ENCODE measurements around the gene PTPRO. TPM values are rescaled to one million over a fixed set of nuclear protein-coding genes. Genes with fewer than 3 reads are reported as not detected.

The PTPRO gene
- total RNA-seq, 4 donors from 2014 or later: 1.2 to 4.1 (median 2.1) TPM

GRCh38 chr12:15444523-15444922 is 122.2 kb downstream of the PTPRO start:
- Histone ChIP-seq H3K27ac (no peak overlapping the region), H3K4me3 (no peak overlapping the region), H3K4me1 (no peaks in the 10 kb centered on the region), H3K27me3 (no peaks in the 10 kb centered on the region), H3K9me3 (no peaks in the 10 kb centered on the region), H3K36me3 (no peaks in the 10 kb centered on the region)
- no peak for DNase-seq
- TF ChIP-seq POLR2A (IDR thresholded peaks at IDR 0.05): no peak
- TF ChIP-seq, protein P1, sequence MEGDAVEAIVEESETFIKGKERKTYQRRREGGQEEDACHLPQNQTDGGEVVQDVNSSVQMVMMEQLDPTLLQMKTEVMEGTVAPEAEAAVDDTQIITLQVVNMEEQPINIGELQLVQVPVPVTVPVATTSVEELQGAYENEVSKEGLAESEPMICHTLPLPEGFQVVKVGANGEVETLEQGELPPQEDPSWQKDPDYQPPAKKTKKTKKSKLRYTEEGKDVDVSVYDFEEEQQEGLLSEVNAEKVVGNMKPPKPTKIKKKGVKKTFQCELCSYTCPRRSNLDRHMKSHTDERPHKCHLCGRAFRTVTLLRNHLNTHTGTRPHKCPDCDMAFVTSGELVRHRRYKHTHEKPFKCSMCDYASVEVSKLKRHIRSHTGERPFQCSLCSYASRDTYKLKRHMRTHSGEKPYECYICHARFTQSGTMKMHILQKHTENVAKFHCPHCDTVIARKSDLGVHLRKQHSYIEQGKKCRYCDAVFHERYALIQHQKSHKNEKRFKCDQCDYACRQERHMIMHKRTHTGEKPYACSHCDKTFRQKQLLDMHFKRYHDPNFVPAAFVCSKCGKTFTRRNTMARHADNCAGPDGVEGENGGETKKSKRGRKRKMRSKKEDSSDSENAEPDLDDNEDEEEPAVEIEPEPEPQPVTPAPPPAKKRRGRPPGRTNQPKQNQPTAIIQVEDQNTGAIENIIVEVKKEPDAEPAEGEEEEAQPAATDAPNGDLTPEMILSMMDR (IDR thresholded peaks at IDR 0.05): no peak

GRCh38 chr12:15446807-15447206 is 124.5 kb downstream of the PTPRO start:
- Histone ChIP-seq H3K4me1 (no peaks in the 10 kb centered on the region), H3K9me3 (no peaks in the 10 kb centered on the region), H3K27me3 (no peaks in the 10 kb centered on the region), H3K36me3 (no peaks in the 10 kb centered on the region), H3K27ac (no peak overlapping the region), H3K4me3 (no peak overlapping the region)
- TF ChIP-seq POLR2A (IDR thresholded peaks at IDR 0.05): no peak
- TF ChIP-seq, protein P1 (IDR thresholded peaks at IDR 0.05): no peak
- no peak for DNase-seq

DNA sequence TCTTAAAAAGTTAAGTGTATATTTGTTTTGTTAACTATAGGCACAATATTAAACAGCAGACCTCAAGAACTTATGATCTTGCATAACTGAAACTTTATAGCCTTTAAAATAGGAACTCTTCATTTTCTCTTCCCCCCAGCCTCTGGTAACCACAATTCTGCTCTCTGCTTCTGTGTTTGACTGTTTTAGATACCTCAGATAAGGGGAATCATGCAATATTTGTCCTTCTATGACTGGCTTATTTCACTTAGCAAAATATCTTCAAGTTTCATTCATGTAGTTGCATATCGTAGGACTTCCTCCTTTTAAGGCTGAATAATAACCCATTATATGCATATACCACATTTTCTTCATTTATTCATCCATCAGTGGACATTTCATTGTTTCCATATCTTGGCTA is 131.3 kb downstream of the PTPRO start:
- no peaks in the 10 kb centered on the region for H3K4me1 ChIP-seq
- no peak overlapping the region for H3K27ac ChIP-seq
- H3K36me3 ChIP-seq: no peaks in the 10 kb centered on the region
- H3K4me3 ChIP-seq: no peak overlapping the region
- DNase-seq: no peak
- no peaks in the 10 kb centered on the region for H3K9me3 ChIP-seq
- H3K27me3 ChIP-seq: no peaks in the 10 kb centered on the region
- no peak for TF ChIP-seq POLR2A (IDR thresholded peaks at IDR 0.05)
- TF ChIP-seq, protein P1 (IDR thresholded peaks at IDR 0.05): no peak

DNA sequence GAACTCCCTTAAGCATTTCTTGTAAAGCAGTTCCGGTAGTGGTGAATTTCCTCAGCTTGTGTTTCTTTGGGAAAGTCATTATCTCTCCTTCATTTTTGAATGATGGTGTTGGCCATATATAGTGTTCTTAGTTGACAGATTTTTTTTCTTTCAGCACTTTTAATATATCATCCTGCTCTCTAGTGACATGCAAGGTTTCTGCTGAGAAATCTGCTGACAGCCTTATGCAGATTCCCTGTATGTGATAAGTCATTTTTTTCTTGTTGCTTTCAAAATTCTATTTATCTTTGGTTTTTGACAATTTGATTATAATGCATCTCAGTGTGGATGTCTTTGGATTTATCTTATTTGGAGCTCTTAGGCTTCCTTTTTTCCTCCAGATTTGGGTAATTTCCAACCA is 135.7 kb downstream of the PTPRO start:
- no peak overlapping the region for H3K27ac ChIP-seq
- no peaks in the 10 kb centered on the region for H3K36me3 ChIP-seq
- H3K4me3 ChIP-seq: no peak overlapping the region
- no peak for TF ChIP-seq POLR2A (IDR thresholded peaks at IDR 0.05)
- H3K27me3 ChIP-seq: no peaks in the 10 kb centered on the region
- no peaks in the 10 kb centered on the region for H3K9me3 ChIP-seq
- DNase-seq: no peak
- H3K4me1 ChIP-seq: no peaks in the 10 kb centered on the region

DNA sequence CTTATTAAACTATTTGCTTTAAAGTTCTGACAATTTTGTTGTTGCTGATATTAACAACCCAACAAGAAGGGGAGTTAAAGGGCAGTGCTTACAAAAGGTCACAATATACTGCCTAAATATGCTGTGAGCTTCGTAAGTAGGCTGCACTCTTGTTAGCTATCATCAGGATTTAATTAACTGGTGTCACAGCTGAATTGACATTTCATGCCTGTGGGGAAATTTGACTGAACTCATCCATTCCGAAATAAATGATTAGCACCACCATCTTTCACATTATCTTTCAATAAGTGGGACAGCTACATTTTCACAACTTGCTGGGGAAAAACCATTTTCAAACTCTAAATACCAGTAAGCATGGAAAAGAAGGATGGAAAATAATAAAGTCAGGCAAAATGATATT is 146.6 kb downstream of the PTPRO start:
- no peak overlapping the region for H3K27ac ChIP-seq
- no peak for TF ChIP-seq POLR2A (IDR thresholded peaks at IDR 0.05)
- TF ChIP-seq, protein P1 (IDR thresholded peaks at IDR 0.05): no peak
- H3K4me3 ChIP-seq: no peak overlapping the region
- no peaks in the 10 kb centered on the region for H3K27me3 ChIP-seq
- H3K36me3 ChIP-seq: no peaks in the 10 kb centered on the region
- no peaks in the 10 kb centered on the region for H3K9me3 ChIP-seq
- H3K4me1 ChIP-seq: no peaks in the 10 kb centered on the region
- DNase-seq: no peak

DNA sequence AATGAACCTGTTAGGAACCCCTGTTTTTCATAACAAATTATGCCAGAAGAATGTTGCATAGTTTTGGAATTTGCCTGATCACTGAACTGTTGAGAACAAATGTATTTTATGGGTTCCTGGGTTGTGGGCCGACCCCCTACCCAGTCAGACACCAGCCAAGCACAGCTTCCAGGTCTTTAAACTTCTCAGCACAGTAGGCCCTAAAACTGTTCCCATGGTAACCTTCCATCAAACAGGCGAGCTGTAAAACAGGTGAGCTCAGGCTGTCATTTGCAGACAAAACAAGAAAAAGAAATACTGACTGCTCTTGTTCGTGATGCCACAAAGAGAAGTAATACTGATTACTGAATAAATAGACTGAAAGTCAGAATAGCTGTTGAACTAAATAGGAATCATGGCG is 147.0 kb downstream of the PTPRO start:
- H3K4me3 ChIP-seq: no peak overlapping the region
- no peak for DNase-seq
- no peaks in the 10 kb centered on the region for H3K36me3 ChIP-seq
- H3K9me3 ChIP-seq: no peaks in the 10 kb centered on the region
- H3K27me3 ChIP-seq: no peaks in the 10 kb centered on the region
- H3K27ac ChIP-seq: no peak overlapping the region
- H3K4me1 ChIP-seq: no peaks in the 10 kb centered on the region
- TF ChIP-seq, protein P1 (IDR thresholded peaks at IDR 0.05): no peak
- no peak for TF ChIP-seq POLR2A (IDR thresholded peaks at IDR 0.05)

Data from Peyer's patch (tissue), 4 donors.